ENCODE measurements around the gene ISM1. TPM values are rescaled to one million over a fixed set of nuclear protein-coding genes. Genes with fewer than 3 reads are reported as not detected.

Gene ISM1
- polyA plus RNA-seq, 1 donor from 2014 or later = not detected

DNA sequence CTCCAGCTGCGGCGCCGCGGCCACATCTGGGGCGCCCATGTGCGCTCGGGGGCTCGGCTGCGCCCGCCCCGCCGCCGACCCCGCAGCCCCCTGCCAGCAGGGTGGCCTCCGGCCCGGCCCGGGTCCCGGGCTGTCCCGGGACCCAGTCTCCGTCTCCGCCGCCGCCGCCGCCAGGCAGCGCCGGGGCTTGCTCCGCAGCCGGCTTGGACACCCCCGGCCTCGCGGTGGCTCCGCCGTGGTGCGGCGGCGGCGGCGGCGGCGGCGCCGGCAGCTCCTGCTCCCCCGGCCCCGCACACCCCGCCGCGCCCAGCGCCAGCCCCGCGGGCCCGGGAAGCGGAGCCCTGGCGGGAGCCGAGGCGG lies 219 bp downstream of the ISM1 start:
- H2AFZ ChIP-seq (ENCODE audit: low read depth, low read length) = no peak overlapping the region
- peak overlapping the region; percentile 38 for H3K9ac ChIP-seq (ENCODE audit: low read length)
- peak overlapping the region; percentile 70 for H3K4me3 ChIP-seq (ENCODE audit: low read length)
- peaks cover 66% of the 10 kb centered on the region for H3K27me3 ChIP-seq (ENCODE audit: insufficient read depth, low read depth, low read length)
- H3K36me3 ChIP-seq (ENCODE audit: insufficient read depth, low read length) = no peaks in the 10 kb centered on the region
- no peaks in the 10 kb centered on the region for H3K9me2 ChIP-seq (ENCODE audit: insufficient read depth, low read length)
- H3K9me3 ChIP-seq (ENCODE audit: low read length) = no peaks in the 10 kb centered on the region
- no peak overlapping the region for H3K4me2 ChIP-seq (ENCODE audit: low read length)
- H3K79me2 ChIP-seq (replicated peaks; ENCODE audit: insufficient read depth, low read length) = no peaks in the 10 kb centered on the region
- TF ChIP-seq TAF1 (IDR thresholded peaks at IDR 0.05; ENCODE audit: low read depth) (no peak), MXI1 (conservative IDR thresholded peaks at IDR 0.05; ENCODE audit: poor library complexity, severe bottlenecking) (no peak), EZH2 (IDR thresholded peaks at IDR 0.05; ENCODE audit: borderline replicate concordance, insufficient read depth, low read length, poor library complexity, severe bottlenecking) (no peak), POLR2AphosphoS5 (IDR thresholded peaks at IDR 0.05) (no peak), RAD21 (conservative IDR thresholded peaks at IDR 0.05) (no peak), SMC3 (conservative IDR thresholded peaks at IDR 0.05; ENCODE audit: poor library complexity) (no peak), EP300 (conservative IDR thresholded peaks at IDR 0.05; ENCODE audit: poor library complexity, severe bottlenecking) (no peak)
- TF ChIP-seq, protein P1, sequence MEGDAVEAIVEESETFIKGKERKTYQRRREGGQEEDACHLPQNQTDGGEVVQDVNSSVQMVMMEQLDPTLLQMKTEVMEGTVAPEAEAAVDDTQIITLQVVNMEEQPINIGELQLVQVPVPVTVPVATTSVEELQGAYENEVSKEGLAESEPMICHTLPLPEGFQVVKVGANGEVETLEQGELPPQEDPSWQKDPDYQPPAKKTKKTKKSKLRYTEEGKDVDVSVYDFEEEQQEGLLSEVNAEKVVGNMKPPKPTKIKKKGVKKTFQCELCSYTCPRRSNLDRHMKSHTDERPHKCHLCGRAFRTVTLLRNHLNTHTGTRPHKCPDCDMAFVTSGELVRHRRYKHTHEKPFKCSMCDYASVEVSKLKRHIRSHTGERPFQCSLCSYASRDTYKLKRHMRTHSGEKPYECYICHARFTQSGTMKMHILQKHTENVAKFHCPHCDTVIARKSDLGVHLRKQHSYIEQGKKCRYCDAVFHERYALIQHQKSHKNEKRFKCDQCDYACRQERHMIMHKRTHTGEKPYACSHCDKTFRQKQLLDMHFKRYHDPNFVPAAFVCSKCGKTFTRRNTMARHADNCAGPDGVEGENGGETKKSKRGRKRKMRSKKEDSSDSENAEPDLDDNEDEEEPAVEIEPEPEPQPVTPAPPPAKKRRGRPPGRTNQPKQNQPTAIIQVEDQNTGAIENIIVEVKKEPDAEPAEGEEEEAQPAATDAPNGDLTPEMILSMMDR (IDR thresholded peaks at IDR 0.05; ENCODE audit: poor library complexity, severe bottlenecking) = no peak
- TF ChIP-seq, protein P2, sequence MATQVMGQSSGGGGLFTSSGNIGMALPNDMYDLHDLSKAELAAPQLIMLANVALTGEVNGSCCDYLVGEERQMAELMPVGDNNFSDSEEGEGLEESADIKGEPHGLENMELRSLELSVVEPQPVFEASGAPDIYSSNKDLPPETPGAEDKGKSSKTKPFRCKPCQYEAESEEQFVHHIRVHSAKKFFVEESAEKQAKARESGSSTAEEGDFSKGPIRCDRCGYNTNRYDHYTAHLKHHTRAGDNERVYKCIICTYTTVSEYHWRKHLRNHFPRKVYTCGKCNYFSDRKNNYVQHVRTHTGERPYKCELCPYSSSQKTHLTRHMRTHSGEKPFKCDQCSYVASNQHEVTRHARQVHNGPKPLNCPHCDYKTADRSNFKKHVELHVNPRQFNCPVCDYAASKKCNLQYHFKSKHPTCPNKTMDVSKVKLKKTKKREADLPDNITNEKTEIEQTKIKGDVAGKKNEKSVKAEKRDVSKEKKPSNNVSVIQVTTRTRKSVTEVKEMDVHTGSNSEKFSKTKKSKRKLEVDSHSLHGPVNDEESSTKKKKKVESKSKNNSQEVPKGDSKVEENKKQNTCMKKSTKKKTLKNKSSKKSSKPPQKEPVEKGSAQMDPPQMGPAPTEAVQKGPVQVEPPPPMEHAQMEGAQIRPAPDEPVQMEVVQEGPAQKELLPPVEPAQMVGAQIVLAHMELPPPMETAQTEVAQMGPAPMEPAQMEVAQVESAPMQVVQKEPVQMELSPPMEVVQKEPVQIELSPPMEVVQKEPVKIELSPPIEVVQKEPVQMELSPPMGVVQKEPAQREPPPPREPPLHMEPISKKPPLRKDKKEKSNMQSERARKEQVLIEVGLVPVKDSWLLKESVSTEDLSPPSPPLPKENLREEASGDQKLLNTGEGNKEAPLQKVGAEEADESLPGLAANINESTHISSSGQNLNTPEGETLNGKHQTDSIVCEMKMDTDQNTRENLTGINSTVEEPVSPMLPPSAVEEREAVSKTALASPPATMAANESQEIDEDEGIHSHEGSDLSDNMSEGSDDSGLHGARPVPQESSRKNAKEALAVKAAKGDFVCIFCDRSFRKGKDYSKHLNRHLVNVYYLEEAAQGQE (IDR thresholded peaks at IDR 0.05; ENCODE audit: borderline replicate concordance) = no peak
- no peaks in the 10 kb centered on the region for H4K20me1 ChIP-seq (ENCODE audit: insufficient read depth)
- no peaks in the 10 kb centered on the region for H3F3A ChIP-seq (ENCODE audit: insufficient read depth, low read length, poor library complexity, severe bottlenecking)
- no peak overlapping the region for H3K27ac ChIP-seq (ENCODE audit: low read length)

DNA sequence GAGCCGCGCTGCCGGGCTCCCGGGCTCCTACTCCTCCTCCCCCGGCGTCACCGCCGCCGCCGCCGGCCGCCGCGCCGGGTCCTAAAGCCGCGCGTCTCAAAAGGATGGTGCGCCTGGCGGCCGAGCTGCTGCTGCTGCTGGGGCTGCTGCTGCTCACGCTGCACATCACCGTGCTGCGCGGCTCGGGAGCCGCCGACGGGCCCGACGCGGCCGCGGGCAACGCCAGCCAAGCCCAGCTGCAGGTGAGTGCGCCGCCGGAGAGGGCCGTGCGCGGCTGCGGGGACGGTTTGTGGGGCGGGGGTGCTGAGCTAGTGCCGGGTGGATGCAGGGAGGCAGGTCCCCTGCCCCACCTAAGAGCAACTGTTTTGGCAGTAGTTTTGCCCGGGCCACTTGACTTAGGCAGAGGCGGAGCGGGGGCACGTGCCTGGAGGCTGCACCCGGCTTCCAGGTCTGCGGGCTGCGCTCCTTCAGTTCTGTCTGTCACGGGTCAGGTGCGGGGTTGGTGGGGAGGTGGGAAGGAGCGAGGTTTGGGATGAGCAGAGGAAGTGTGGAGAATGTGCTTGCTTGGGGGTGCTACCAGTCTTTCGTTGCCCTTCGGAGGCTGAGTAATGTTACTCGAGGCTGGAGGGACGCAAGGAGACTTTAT lies 722 bp downstream of the ISM1 start:
- Histone ChIP-seq H2AFZ (ENCODE audit: low read depth, low read length) (no peak overlapping the region), H3K4me2 (ENCODE audit: low read length) (peak overlapping the region; percentile 65), H3K9me2 (ENCODE audit: insufficient read depth, low read length) (no peaks in the 10 kb centered on the region), H3K9me3 (ENCODE audit: low read length) (no peaks in the 10 kb centered on the region), H3K27me3 (ENCODE audit: insufficient read depth, low read depth, low read length) (peaks cover 61% of the 10 kb centered on the region), H3F3A (ENCODE audit: insufficient read depth, low read length, poor library complexity, severe bottlenecking) (no peaks in the 10 kb centered on the region), H3K27ac (ENCODE audit: low read length) (no peak overlapping the region), H3K79me2 (replicated peaks; ENCODE audit: insufficient read depth, low read length) (no peaks in the 10 kb centered on the region), H3K9ac (ENCODE audit: low read length) (peak overlapping the region; percentile 14), H4K20me1 (ENCODE audit: insufficient read depth) (no peaks in the 10 kb centered on the region), H3K4me3 (ENCODE audit: low read length) (peak overlapping the region; percentile 70), H3K36me3 (ENCODE audit: insufficient read depth, low read length) (no peaks in the 10 kb centered on the region)
- TF ChIP-seq, protein P1 (IDR thresholded peaks at IDR 0.05; ENCODE audit: poor library complexity, severe bottlenecking) = peak; percentile 46
- TF ChIP-seq MXI1 (conservative IDR thresholded peaks at IDR 0.05; ENCODE audit: poor library complexity, severe bottlenecking) (peak; percentile 45), SMC3 (conservative IDR thresholded peaks at IDR 0.05; ENCODE audit: poor library complexity) (peak; percentile 41), EP300 (conservative IDR thresholded peaks at IDR 0.05; ENCODE audit: poor library complexity, severe bottlenecking) (no peak), EZH2 (IDR thresholded peaks at IDR 0.05; ENCODE audit: borderline replicate concordance, insufficient read depth, low read length, poor library complexity, severe bottlenecking) (no peak), RAD21 (conservative IDR thresholded peaks at IDR 0.05) (peak; percentile 34), TAF1 (IDR thresholded peaks at IDR 0.05; ENCODE audit: low read depth) (no peak), POLR2AphosphoS5 (IDR thresholded peaks at IDR 0.05) (no peak)
- TF ChIP-seq, protein P2 (IDR thresholded peaks at IDR 0.05; ENCODE audit: borderline replicate concordance) = no peak

Measured in neural cell (in vitro differentiated cells).